Psoas muscle (tissue), 8 donors: ENCODE results near the gene GNB3. TPM values are rescaled to one million over a fixed set of nuclear protein-coding genes. Genes with fewer than 3 reads are reported as not detected.
A peak's percentile ranks its signal among the peaks of the same experiment; 100 is the strongest.

Experiments
- ATAC-seq, 4 donors: fragments of 200-7000 bp; cut with Tn5 transposase; one replicate each; pipeline ENCODE4 v1.9.1; 2020; ENCODE audit warnings: moderate library complexity in 3 of 4, mild to moderate bottlenecking in 2 of 4
- DNase-seq, 2 donors: peaks; one replicate each; pipeline ENCODE4 v3.0.0-alpha.2; 2020
- H3K27ac ChIP-seq: fragments of 200-600 bp; one replicate; pipeline ENCODE4 v1.8.0; 2022
- H3K27me3 ChIP-seq, 3 donors: fragments of 200-600 bp in 1 of 3; one replicate each; pipeline versions ENCODE4 v1.6.1 to v1.8.0; 2013 to 2022; ENCODE audit warnings: low read length in 2 of 3, mild to moderate bottlenecking in 2 of 3, moderate library complexity in 1 of 3; ENCODE audit not compliant: insufficient read depth in 3 of 3
- H3K36me3 ChIP-seq, 2 donors: fragments of 200-600 bp in 1 of 2; one replicate each; pipeline versions ENCODE4 v1.6.1 to v1.8.0; 2013 to 2022; ENCODE audit warnings: low read depth in 1 of 2, mild to moderate bottlenecking in 1 of 2, moderate library complexity in 1 of 2; ENCODE audit not compliant: insufficient read depth in 1 of 2
- H3K4me1 ChIP-seq: fragments of 200-600 bp; one replicate; pipeline ENCODE4 v1.8.0; 2022
- H3K4me3 ChIP-seq: fragments of 200-600 bp; one replicate; pipeline ENCODE4 v1.8.0; 2022; ENCODE audit warnings: mild to moderate bottlenecking
- H3K9me3 ChIP-seq: fragments of 200-600 bp; one replicate; pipeline ENCODE4 v1.8.0; 2022
- WGBS, 3 donors: extraction: QIAGEN DNeasy Blood & Tissue Kit; methylation state at CpG; one replicate each; pipeline versions ENCODE4 v1.1.6 to v1.1.7; 2013; 5-methylcytosine and 5-hydroxymethylcytosine counted together
- intact Hi-C, 2 donors: fragments of 100-400 bp; cut with DNase I; formaldehyde crosslinking; loops; one replicate each; pipeline versions ENCODE4 v1.11.0 to v1.14.2; 2022
- polyA plus RNA-seq, 3 donors: library from polyadenylated mRNA; stranded (reverse); fragments of 200-250 nt; gene quantifications; one replicate each; pipeline ENCODE4 v1.2.3, GENCODE V29; 2013
- total RNA-seq, 4 donors: library from RNA; stranded (reverse); fragmentation: NEBNext Ultra II Directional in 2 of 4; extraction: Animal tissue kit (Norgen Biotek cat#: 25700) in 2 of 4; gene quantifications; one replicate each; pipeline versions ENCODE4 v1.2.1 to v1.2.4, GENCODE V29; 2021 to 2023
- TF ChIP-seq, protein P1 (sequence below): fragments of 200-600 bp; IDR thresholded peaks from one replicate; pipeline ENCODE4 v1.8.0; 2022; ENCODE audit warnings: antibody characterized with exemption
- donor health status: healthy with polysubstance abuse.
- donor health status: DM: no; HTN: no; CAD: no; lungs with moderate emphysema.
- donor health status: Bipolar disorder and iron deficiency.
- donor health status: healthy.
- donor health status: DM: yes; HTN: yes; CAD: no.
- donor health status: DM: no; HTN: no; CAD: no.
- donor health status: DM: no; HTN: no; CAD: no.
- donor health status: DM: yes; HTN: yes; CAD: no.

The GNB3 gene
- total and polyA plus RNA-seq, 7 donors, result 0.13 to 0.69 (median 0.30) TPM

- WGBS, 3 donors, result 11 to 18% (median 14%) methylated on average over 8 of the region's 8 CpGs
- Histone ChIP-seq H3K9me3 (no peaks in the 10 kb centered on the region), H3K27me3 (peaks cover 0 to 63% (median 10%) of the 10 kb centered on the region in 3 donors), H3K27ac (no peak overlapping the region), H3K4me3 (no peak overlapping the region), H3K36me3 (no peaks in the 10 kb centered on the region), H3K4me1 (peaks cover 3% of the 10 kb centered on the region)
- intact Hi-C loops, result loop anchor here (2.0 to 10.0 kb wide), 4 partner anchors 73 to 210 kb away; partner anchors contain the start of gene MLF2 (in 2 of the 2)
- TF ChIP-seq, protein P1, sequence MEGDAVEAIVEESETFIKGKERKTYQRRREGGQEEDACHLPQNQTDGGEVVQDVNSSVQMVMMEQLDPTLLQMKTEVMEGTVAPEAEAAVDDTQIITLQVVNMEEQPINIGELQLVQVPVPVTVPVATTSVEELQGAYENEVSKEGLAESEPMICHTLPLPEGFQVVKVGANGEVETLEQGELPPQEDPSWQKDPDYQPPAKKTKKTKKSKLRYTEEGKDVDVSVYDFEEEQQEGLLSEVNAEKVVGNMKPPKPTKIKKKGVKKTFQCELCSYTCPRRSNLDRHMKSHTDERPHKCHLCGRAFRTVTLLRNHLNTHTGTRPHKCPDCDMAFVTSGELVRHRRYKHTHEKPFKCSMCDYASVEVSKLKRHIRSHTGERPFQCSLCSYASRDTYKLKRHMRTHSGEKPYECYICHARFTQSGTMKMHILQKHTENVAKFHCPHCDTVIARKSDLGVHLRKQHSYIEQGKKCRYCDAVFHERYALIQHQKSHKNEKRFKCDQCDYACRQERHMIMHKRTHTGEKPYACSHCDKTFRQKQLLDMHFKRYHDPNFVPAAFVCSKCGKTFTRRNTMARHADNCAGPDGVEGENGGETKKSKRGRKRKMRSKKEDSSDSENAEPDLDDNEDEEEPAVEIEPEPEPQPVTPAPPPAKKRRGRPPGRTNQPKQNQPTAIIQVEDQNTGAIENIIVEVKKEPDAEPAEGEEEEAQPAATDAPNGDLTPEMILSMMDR, result no peak
- DNase-seq, result peak; percentile 85 to 87
- peak; percentile 39 to 54 (median 42) for ATAC-seq
Observed at GRCh38 chr12:6827437-6827911, 13.3 kb upstream of the GNB3 start.

- Histone ChIP-seq H3K27me3 (peaks cover 0 to 57% (median 6%) of the 10 kb centered on the region in 3 donors), H3K4me1 (peaks cover 3% of the 10 kb centered on the region), H3K9me3 (no peaks in the 10 kb centered on the region), H3K4me3 (peak within 1 kb of the TSS; percentile 76), H3K36me3 (no peaks in the 10 kb centered on the region), H3K27ac (no peak within 1 kb of the TSS)
- peak in 3 of 4 donors; percentile 17 to 31 (median 25) for ATAC-seq
- intact Hi-C loops, result loop anchor here (2.0 to 10.0 kb wide), 4 partner anchors 73 to 211 kb away; partner anchors contain the start of gene MLF2 (in 2 of the 2)
- TF ChIP-seq, protein P1, result no peak
- DNase-seq, result peak in 1 of 2 donors; percentile 39
- 1 to 2% (median 1%) methylated on average over 39 to 60 of the region's 60 CpGs for WGBS, 3 donors
Observed at GRCh38 chr12:6827982-6828780, 12.5 kb upstream of the GNB3 start, which contains the start of gene P3H3. P3H3 (plus strand) TSS chr12:6828407; CDS start chr12:6828441, 34 bp downstream.

DNA sequence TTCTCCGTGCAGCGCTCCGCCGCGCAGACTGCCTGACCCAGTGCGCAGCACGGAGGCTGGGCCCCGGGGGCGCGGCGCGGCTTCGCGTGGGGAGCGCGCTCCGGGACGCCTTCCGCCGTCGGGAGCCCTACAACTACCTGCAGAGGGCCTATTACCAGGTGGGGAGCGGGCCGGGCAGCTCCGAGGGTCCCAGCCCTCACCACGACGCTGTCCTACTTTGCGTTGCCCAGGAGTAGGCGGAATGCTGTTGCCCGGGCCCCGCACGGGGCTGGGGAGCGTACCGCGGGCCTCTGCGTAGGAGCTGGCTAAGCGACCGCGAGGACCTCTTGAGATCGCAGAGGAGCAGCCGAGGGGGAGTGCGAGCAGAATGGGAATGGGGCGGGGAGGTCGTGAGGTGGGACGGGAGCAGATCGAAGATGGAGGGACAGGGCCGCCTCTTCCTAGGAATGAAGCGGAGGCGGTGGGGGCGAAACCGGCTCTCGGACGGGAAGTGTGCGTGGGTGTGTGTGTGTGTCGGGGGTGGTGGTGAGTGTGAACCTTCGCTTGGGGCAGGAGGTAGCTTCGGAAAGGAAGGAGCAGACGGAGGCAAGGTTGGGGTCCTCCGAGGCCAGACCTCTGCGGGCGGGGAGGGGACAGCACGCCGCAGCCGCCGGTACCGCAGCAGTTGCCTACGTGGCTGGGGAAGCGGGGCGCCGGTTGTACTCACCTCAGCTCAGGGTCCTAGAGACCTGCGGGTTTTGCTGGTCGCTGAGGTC, 11.8 kb upstream of the GNB3 start:
- intact Hi-C loops, result loop anchor here (5.0 to 10.0 kb wide), 3 partner anchors 74 to 212 kb away; partner anchors contain the start of gene MLF2 (in 2 of the 2)
- Histone ChIP-seq H3K4me3 (peak overlapping the region; percentile 76), H3K36me3 (peaks cover 0 to 2% of the 10 kb centered on the region in 2 donors), H3K9me3 (no peaks in the 10 kb centered on the region), H3K27me3 (peaks cover 0 to 49% (median 6%) of the 10 kb centered on the region in 3 donors), H3K27ac (no peak overlapping the region), H3K4me1 (peaks cover 3% of the 10 kb centered on the region)
- DNase-seq (peak in 1 of 2 donors; percentile 45), ATAC-seq (peak in 3 of 4 donors; percentile 11 to 23 (median 13))
- TF ChIP-seq, protein P1, result no peak
- 1 to 5% (median 2%) methylated on average over 58 to 71 of the region's 71 CpGs for WGBS, 3 donors

DNA sequence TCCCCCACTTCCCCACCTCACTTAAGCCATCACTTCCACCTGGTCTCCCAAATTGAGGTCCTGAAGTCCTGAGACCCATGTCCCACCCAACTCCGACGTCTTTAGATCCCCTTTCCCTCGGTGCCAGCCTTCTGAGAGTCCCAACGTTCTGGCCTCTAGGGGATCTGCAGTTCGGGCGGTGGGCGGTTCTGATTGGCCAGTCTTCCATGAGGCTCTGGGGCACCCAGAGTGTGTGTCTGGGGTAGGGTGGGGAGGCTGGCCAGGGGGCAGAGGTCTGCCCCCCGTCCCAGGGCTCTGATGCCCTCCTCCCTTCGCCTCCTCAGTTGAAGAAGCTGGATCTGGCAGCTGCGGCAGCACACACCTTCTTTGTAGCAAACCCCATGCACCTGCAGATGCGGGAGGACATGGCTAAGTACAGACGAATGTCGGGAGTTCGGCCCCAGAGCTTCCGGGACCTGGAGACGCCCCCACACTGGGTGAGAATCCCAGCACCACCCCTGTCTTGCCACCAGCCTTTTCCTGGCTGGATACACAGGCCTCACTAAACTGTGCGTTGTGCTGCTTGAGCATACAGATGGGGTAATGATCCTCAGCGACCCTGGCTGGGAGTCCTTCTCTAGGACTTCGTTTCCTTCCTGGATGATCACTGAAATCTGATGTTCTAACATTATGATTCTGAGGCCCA, 11.0 kb upstream of the GNB3 start:
- H3K27me3 ChIP-seq, result peaks cover 0 to 43% (median 6%) of the 10 kb centered on the region in 3 donors
- H3K4me3 ChIP-seq, result peak overlapping the region; percentile 76
- peaks cover 0 to 2% of the 10 kb centered on the region in 2 donors for H3K36me3 ChIP-seq
- no peak overlapping the region for H3K27ac ChIP-seq
- no peak for ATAC-seq
- DNase-seq, result no peak
- intact Hi-C loops, result loop anchor here (5.0 to 10.0 kb wide), 3 partner anchors 75 to 212 kb away; partner anchors contain the start of gene MLF2 (in 2 of the 2)
- H3K9me3 ChIP-seq, result no peaks in the 10 kb centered on the region
- TF ChIP-seq, protein P1, result no peak
- 58 to 71% (median 59%) methylated on average over 19 of the region's 19 CpGs for WGBS, 3 donors
- peaks cover 3% of the 10 kb centered on the region for H3K4me1 ChIP-seq
